ENCODE results near the gene YPEL2. TPM values are rescaled to one million over a fixed set of nuclear protein-coding genes. Genes with fewer than 3 reads are reported as not detected.
A peak's percentile ranks its signal among the peaks of the same experiment; 100 is the strongest.
"Not testable (repeated sequence)": the region's sequence is repeated elsewhere in the genome, so short reads cannot be mapped to it uniquely, and the experiment has no call there.

The YPEL2 gene
- total RNA-seq = 18.1 and 18.9 TPM in 2 replicates
- long read RNA-seq, full-length matches to known transcripts = 12 of 20 reads
- long read RNA-seq, partial matches to known transcripts = 1 of 20 reads
- long read RNA-seq, other reads (novel, unspliced or antisense) = 7 of 20 reads

- Mint-ChIP-seq H3K27me3 (ENCODE audit: unreplicated experiment) (no peaks in the 10 kb centered on the region), H3K4me3 (ENCODE audit: unreplicated experiment) (peak within 1 kb of the TSS; percentile 92), H3K9me3 (ENCODE audit: unreplicated experiment) (no peaks in the 10 kb centered on the region), H3K4me1 (ENCODE audit: unreplicated experiment) (peaks cover 33% of the 10 kb centered on the region), H3K36me3 (ENCODE audit: unreplicated experiment) (no peaks in the 10 kb centered on the region), H3K27ac (ENCODE audit: unreplicated experiment) (peak within 1 kb of the TSS; percentile 85)
- no peak for TF ChIP-seq CTCF (IDR thresholded peaks at IDR 0.05)
- DNase-seq (ENCODE audit: extremely low spot score, unreplicated experiment) = peak; percentile 98
These were observed at the start of gene YPEL2 for GRCh38 chr17:59331129-59331928. Gene YPEL2 (plus strand): TSS chr17:59331655. CDS start chr17:59353410, 21,755 bp downstream.

- no peak for DNase-seq (ENCODE audit: extremely low spot score, unreplicated experiment)
- no peak for TF ChIP-seq CTCF (IDR thresholded peaks at IDR 0.05)
- H3K27ac Mint-ChIP-seq (ENCODE audit: unreplicated experiment) = no peak overlapping the region
- H3K4me1 Mint-ChIP-seq (ENCODE audit: unreplicated experiment) = peaks cover 3% of the 10 kb centered on the region
- H3K9me3 Mint-ChIP-seq (ENCODE audit: unreplicated experiment) = no peaks in the 10 kb centered on the region
- H3K27me3 Mint-ChIP-seq (ENCODE audit: unreplicated experiment) = peaks cover 5% of the 10 kb centered on the region
- no peaks in the 10 kb centered on the region for H3K36me3 Mint-ChIP-seq (ENCODE audit: unreplicated experiment)
- no peak overlapping the region for H3K4me3 Mint-ChIP-seq (ENCODE audit: unreplicated experiment)
These were observed 47.1 kb upstream of the YPEL2 start for GRCh38 chr17:59284317-59284716.

- Mint-ChIP-seq H3K4me3 (ENCODE audit: unreplicated experiment) (no peak overlapping the region), H3K27ac (ENCODE audit: unreplicated experiment) (peak overlapping the region; percentile 8), H3K9me3 (ENCODE audit: unreplicated experiment) (no peaks in the 10 kb centered on the region), H3K36me3 (ENCODE audit: unreplicated experiment) (no peaks in the 10 kb centered on the region), H3K4me1 (ENCODE audit: unreplicated experiment) (peaks cover 3% of the 10 kb centered on the region), H3K27me3 (ENCODE audit: unreplicated experiment) (peaks cover 3% of the 10 kb centered on the region)
- DNase-seq (ENCODE audit: extremely low spot score, unreplicated experiment) = no peak
- no peak for TF ChIP-seq CTCF (IDR thresholded peaks at IDR 0.05)
These were observed 44.0 kb upstream of the YPEL2 start for GRCh38 chr17:59287452-59287851.

GRCh38 chr17:59287891-59288290 lies 43.6 kb upstream of the YPEL2 start:
- Mint-ChIP-seq H3K4me1 (ENCODE audit: unreplicated experiment) (peaks cover 3% of the 10 kb centered on the region), H3K36me3 (ENCODE audit: unreplicated experiment) (no peaks in the 10 kb centered on the region), H3K9me3 (ENCODE audit: unreplicated experiment) (no peaks in the 10 kb centered on the region), H3K27ac (ENCODE audit: unreplicated experiment) (no peak overlapping the region), H3K27me3 (ENCODE audit: unreplicated experiment) (peaks cover 3% of the 10 kb centered on the region), H3K4me3 (ENCODE audit: unreplicated experiment) (no peak overlapping the region)
- DNase-seq (ENCODE audit: extremely low spot score, unreplicated experiment) = no peak
- TF ChIP-seq CTCF (IDR thresholded peaks at IDR 0.05) = no peak

- Mint-ChIP-seq H3K27ac (ENCODE audit: unreplicated experiment) (no peak overlapping the region), H3K27me3 (ENCODE audit: unreplicated experiment) (peaks cover 1% of the 10 kb centered on the region), H3K4me3 (ENCODE audit: unreplicated experiment) (no peak overlapping the region), H3K4me1 (ENCODE audit: unreplicated experiment) (peaks cover 3% of the 10 kb centered on the region), H3K9me3 (ENCODE audit: unreplicated experiment) (no peaks in the 10 kb centered on the region), H3K36me3 (ENCODE audit: unreplicated experiment) (no peaks in the 10 kb centered on the region)
- no peak for TF ChIP-seq CTCF (IDR thresholded peaks at IDR 0.05)
- no peak for DNase-seq (ENCODE audit: extremely low spot score, unreplicated experiment)
These were observed 41.5 kb upstream of the YPEL2 start for GRCh38 chr17:59289981-59290301.

- H3K36me3 Mint-ChIP-seq (ENCODE audit: unreplicated experiment); H3K4me1 Mint-ChIP-seq (ENCODE audit: unreplicated experiment): not testable (repeated sequence)
These were observed 41.0 kb upstream of the YPEL2 start for GRCh38 chr17:59290302-59290998.

More at GRCh38 chr17:59290302-59290998, 41.0 kb upstream of the YPEL2 start:
- H3K27me3 Mint-ChIP-seq (ENCODE audit: unreplicated experiment); DNase-seq (ENCODE audit: extremely low spot score, unreplicated experiment); H3K9me3 Mint-ChIP-seq (ENCODE audit: unreplicated experiment); H3K27ac Mint-ChIP-seq (ENCODE audit: unreplicated experiment); H3K4me3 Mint-ChIP-seq (ENCODE audit: unreplicated experiment): not testable (repeated sequence)
